Measurements from ENCODE around the gene TRIM22. TPM values are rescaled to one million over a fixed set of nuclear protein-coding genes. Genes with fewer than 3 reads are reported as not detected.

Gene TRIM22
- total RNA-seq, 3 donors from 2014 or later, result 9.7 to 47.1 (median 31.5) TPM

Other genes starting within 250 kb of the TRIM22 start
- gene OR51I1, start 248.3 kb upstream of the TRIM22 start, total RNA-seq, result not detected
- not detected for gene OR51I2, start 240.5 kb upstream of the TRIM22 start, total RNA-seq
- not detected for gene OR52D1, start 201.1 kb upstream of the TRIM22 start, total RNA-seq
- under 1 TPM in 2 of 3 donors, not detected in 1; 0.22 to 0.23 TPM for gene UBQLN3, start 179.8 kb upstream of the TRIM22 start, total RNA-seq
- under 1 TPM; 0.32 to 0.49 (median 0.34) TPM for gene UBQLNL, start 173.1 kb upstream of the TRIM22 start, total RNA-seq
- under 1 TPM; 0.28 to 0.46 (median 0.39) TPM for gene OR52H1, start 141.2 kb upstream of the TRIM22 start, total RNA-seq
- gene OR52B6, start 108.9 kb upstream of the TRIM22 start, total RNA-seq, result not detected
- 1 to 10 TPM in 1 of 3 donors, under 1 TPM in 2; 0.43 to 4.6 (median 0.92) TPM for gene TRIM6, start 93.2 kb upstream of the TRIM22 start, total RNA-seq
- gene TRIM34, start 64.8 kb upstream of the TRIM22 start, total RNA-seq, result 10 to 100 TPM in 1 of 3 donors, 1 to 10 TPM in 2; 7.3 to 11.9 (median 8.5) TPM
- 10 to 100 TPM; 19.6 to 24.6 (median 21.5) TPM for gene TRIM5, start 4.7 kb upstream of the TRIM22 start, total RNA-seq
- gene OR56B1, start 46.7 kb downstream of the TRIM22 start, total RNA-seq, result not detected
- gene OR52N4, start 64.5 kb downstream of the TRIM22 start, total RNA-seq, result not detected
- not detected for gene OR52N5, start 93.6 kb downstream of the TRIM22 start, total RNA-seq
- gene OR52N1, start 101.5 kb downstream of the TRIM22 start, total RNA-seq, result not detected
- gene OR52N2, start 119.1 kb downstream of the TRIM22 start, total RNA-seq, result not detected
- not detected for gene OR52E6, start 152.1 kb downstream of the TRIM22 start, total RNA-seq
- not detected for gene OR52E8, start 167.9 kb downstream of the TRIM22 start, total RNA-seq
- not detected for gene OR52E4, start 190.8 kb downstream of the TRIM22 start, total RNA-seq
- gene OR52E5, start 203.4 kb downstream of the TRIM22 start, total RNA-seq, result not detected

Measured in mucosa of descending colon (tissue), 3 donors.